Activated B cell treated with CpG ODN at 0.5 μM for 24 hours (primary cell): Measurements from ENCODE around the gene NPM1. TPM values are rescaled to one million over a fixed set of nuclear protein-coding genes. Genes with fewer than 3 reads are reported as not detected.
"Not testable (repeated sequence)": the region's sequence is repeated elsewhere in the genome, so short reads cannot be mapped to it uniquely, and the experiment has no call there.

Source experiments
- ATAC-seq: fragments of 200-7000 bp; cut with Tn5 transposase; one replicate; pipeline ENCODE4 v1.10.0; 2021; ENCODE audit warnings: low read depth, mild to moderate bottlenecking, moderate library complexity
- CTCF ChIA-PET: fragments of 350-600 bp; sonication (Branson Sonifier 250); formaldehyde crosslinking; loops from one replicate; lab custom pipeline; 2021; ENCODE audit warnings: antibody characterized with exemption; lab: Charles Lee
- POLR2A ChIA-PET: fragments of 350-600 bp; sonication (Branson Sonifier 250); formaldehyde crosslinking; loops from one replicate; lab custom pipeline; 2021; ENCODE audit warnings: antibody characterized with exemption; lab: Charles Lee
- DNase-seq: peaks from one replicate; pipeline ENCODE4 v3.0.0; 2022
- H3K27ac Mint-ChIP-seq: one replicate; pipeline ENCODE4 v1.8.0; 2020; ENCODE audit warnings: mixed read lengths
- H3K27me3 Mint-ChIP-seq: one replicate; pipeline ENCODE4 v1.8.0; 2021; ENCODE audit warnings: mixed read lengths
- H3K36me3 Mint-ChIP-seq: one replicate; pipeline ENCODE4 v1.8.0; 2021; ENCODE audit warnings: low read depth, mixed read lengths
- H3K4me1 Mint-ChIP-seq: one replicate; pipeline ENCODE4 v1.8.0; 2021; ENCODE audit warnings: mixed read lengths
- H3K4me3 Mint-ChIP-seq: one replicate; pipeline ENCODE4 v1.8.0; 2020; ENCODE audit warnings: mild to moderate bottlenecking, mixed read lengths
- H3K9me3 Mint-ChIP-seq: one replicate; pipeline ENCODE4 v1.8.0; 2020; ENCODE audit warnings: mixed read lengths
- intact Hi-C: fragments of 100-400 bp; cut with micrococcal nuclease; formaldehyde crosslinking; loops from one replicate; pipeline ENCODE4 v1.15.1; 2024
- total RNA-seq: library from RNA; stranded (reverse); gene quantifications from 2 replicates; pipeline ENCODE4 v1.2.3, GENCODE V29; 2022
- TF ChIP-seq, protein P1 (sequence below): fragments of 200-600 bp; IDR thresholded peaks from one replicate; pipeline ENCODE4 v1.8.0; 2022; ENCODE audit warnings: antibody characterized with exemption, mild to moderate bottlenecking

The NPM1 gene
- total RNA-seq, 1 donor from 2014 or later, result 1,505 TPM

DNA sequence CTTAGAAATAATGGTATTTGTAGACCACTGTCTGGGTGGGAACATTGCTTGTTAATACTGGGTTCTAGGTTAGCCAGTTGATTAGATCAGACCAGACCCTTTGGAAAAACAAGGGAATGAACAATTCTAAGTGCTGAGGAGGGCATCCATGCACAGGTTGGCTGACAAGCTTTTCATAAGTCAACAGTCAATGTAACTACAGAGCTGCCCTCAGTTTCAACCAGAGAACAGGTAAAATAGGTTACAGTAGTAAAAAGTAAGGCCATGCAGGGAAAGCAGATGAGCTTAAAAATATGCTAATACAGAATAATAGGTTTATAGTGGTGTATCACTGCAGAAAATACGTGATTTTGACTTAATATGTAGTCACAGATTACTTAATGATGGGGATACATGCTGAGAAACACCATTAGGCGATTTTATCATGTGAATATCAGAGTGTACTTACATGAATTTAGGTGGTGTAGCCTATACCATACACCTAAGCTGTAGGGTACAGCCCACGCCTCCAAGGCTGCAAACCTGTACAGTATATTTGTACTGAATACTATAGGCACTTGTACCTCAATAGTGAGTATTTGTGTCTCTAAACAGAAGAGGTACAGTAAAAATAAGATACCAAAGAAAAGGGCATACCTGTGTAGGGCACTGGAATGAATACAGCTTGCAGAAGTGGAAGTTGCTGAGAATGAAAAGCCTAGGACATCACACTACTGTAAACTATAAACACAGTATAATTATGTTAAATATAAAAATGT lies 25.7 kb downstream of the NPM1 start:
- ATAC-seq (no peak), DNase-seq (no peak)
- intact Hi-C loops, result no loop called here
- H3K9me3 Mint-ChIP-seq, result no peaks in the 10 kb centered on the region
- ChIA-PET POLR2A (interaction anchor here (0.6 to 1.0 kb wide), 2 partner anchors 10 to 25 kb away, joined by 3 to 6 read pairs; no protein-coding TSS in a partner anchor), CTCF (interaction anchor here (0.5 kb wide), 1 partner anchor 819 kb away, joined by 4 read pairs; no protein-coding TSS in a partner anchor)
- peaks cover 55% of the 10 kb centered on the region for H3K36me3 Mint-ChIP-seq
- no peak overlapping the region for H3K4me3 Mint-ChIP-seq
- H3K27ac Mint-ChIP-seq, result no peak overlapping the region
- H3K4me1 Mint-ChIP-seq, result peaks cover 3% of the 10 kb centered on the region
- TF ChIP-seq, protein P1, sequence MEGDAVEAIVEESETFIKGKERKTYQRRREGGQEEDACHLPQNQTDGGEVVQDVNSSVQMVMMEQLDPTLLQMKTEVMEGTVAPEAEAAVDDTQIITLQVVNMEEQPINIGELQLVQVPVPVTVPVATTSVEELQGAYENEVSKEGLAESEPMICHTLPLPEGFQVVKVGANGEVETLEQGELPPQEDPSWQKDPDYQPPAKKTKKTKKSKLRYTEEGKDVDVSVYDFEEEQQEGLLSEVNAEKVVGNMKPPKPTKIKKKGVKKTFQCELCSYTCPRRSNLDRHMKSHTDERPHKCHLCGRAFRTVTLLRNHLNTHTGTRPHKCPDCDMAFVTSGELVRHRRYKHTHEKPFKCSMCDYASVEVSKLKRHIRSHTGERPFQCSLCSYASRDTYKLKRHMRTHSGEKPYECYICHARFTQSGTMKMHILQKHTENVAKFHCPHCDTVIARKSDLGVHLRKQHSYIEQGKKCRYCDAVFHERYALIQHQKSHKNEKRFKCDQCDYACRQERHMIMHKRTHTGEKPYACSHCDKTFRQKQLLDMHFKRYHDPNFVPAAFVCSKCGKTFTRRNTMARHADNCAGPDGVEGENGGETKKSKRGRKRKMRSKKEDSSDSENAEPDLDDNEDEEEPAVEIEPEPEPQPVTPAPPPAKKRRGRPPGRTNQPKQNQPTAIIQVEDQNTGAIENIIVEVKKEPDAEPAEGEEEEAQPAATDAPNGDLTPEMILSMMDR, result no peak
- no peaks in the 10 kb centered on the region for H3K27me3 Mint-ChIP-seq

DNA sequence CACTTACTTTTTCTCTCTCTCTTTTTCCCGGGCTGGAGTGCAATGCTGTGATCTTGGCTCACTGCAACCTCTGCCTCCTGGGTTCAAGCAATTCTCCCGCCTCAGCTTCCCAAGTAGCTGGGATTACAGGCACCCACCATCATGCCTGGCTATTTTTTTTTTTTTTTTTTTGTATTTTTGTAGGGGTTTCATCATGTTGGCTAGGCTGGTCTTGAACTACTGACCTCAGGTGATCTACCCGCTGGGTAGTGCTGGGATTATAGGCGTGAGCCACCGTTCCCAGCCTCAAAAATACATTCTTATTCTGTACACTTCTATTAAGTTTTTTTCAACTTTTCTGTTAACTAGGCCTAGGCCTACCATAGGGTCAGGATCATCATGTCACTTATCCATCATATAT lies 26.3 kb downstream of the NPM1 start:
- H3K27me3 Mint-ChIP-seq, intact Hi-C loops, H3K4me3 Mint-ChIP-seq, ATAC-seq, H3K27ac Mint-ChIP-seq, POLR2A ChIA-PET, H3K9me3 Mint-ChIP-seq, DNase-seq: not testable (repeated sequence)
- Mint-ChIP-seq H3K4me1 (peaks cover 10% of the 10 kb centered on the region), H3K36me3 (peaks cover 48% of the 10 kb centered on the region)
- CTCF ChIA-PET, result interaction anchor here (0.5 kb wide), 1 partner anchor 818 kb away, joined by 4 read pairs; no protein-coding TSS in a partner anchor

DNA sequence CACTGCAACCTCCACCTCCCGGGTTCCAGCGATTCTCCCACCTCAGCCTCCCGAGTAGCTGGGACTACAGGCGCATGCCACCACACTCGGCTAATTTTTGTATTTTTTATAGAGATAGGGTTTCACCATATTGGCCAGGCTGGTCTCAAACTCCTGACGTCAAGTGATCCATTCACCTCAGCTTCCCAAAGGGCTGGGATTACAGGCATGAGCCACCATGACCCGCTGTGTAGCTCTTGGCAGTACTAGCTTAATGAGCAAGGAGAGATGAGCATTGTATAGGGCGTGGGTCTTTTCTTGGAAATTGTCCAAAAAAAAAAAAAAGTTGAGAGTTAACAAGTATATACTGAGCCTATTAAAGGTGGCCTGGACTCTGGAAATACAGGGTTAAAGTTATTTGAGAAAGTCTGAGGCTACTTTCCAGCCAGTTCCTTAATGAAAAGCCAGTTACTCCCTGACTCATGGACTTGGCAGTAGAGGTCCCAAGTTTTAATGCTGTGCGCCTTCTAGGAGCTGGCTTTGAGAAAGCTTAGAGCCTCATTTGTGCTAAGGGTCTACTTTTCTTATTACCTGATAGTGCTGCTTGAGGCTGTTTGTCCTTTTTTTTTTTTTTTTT lies 27.6 kb downstream of the NPM1 start:
- H3K4me1 Mint-ChIP-seq, result peaks cover 13% of the 10 kb centered on the region
- H3K36me3 Mint-ChIP-seq, result peaks cover 39% of the 10 kb centered on the region
- intact Hi-C loops, result no loop called here
- no peak for ATAC-seq
- TF ChIP-seq, protein P1, result no peak
- no peak overlapping the region for H3K27ac Mint-ChIP-seq
- peaks cover 2% of the 10 kb centered on the region for H3K27me3 Mint-ChIP-seq
- DNase-seq, result no peak
- no peaks in the 10 kb centered on the region for H3K9me3 Mint-ChIP-seq
- POLR2A ChIA-PET, result interaction anchor here (0.6 kb wide), 3 partner anchors 14 to 552 kb away, joined by 3 to 7 read pairs (median 4); no protein-coding TSS in a partner anchor
- H3K4me3 Mint-ChIP-seq, result no peak overlapping the region
- CTCF ChIA-PET, result no interaction called here

DNA sequence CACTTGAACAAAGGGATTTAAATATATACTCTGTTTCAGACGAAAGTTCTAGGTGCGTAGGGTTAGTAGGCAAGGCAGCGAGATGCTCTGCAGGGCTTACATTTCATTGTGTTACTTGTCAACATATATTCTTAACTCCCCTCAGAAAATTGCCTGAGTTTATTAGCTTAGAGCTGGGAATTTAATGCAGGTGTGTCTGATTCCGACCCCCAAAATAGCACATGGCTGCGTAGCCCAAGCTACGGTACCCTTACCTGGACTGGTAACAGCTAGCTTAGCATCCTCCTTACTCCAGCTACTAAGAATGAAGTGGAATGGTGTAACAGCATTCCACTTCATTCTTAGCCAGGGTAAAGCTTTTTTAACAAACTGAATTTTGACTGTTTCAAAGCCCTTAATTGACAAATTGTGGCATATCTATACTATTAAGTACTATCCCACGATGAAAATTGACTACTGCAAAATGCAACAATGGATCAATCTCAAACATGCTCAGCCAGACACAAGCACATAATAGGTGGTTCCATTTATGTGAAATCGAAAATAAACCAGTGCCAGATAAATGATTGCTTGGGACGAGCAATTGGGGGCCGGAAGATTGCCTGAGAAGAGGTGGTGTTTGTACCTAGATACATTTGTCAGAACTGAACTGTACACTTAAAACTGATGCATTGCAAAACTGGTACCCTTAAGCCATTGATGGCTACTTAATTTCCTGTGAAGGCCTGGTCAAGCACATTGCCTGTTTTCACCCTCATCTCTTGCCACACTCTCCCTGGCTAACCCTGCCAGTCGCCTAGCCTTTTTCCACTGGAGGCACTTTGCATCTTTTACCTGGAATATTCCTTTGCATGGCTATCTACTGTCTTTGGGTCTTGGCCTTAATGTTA lies 28.8 kb downstream of the NPM1 start:
- CTCF ChIA-PET, result no interaction called here
- intact Hi-C loops, result no loop called here
- Mint-ChIP-seq H3K27me3 (peaks cover 8% of the 10 kb centered on the region), H3K9me3 (no peaks in the 10 kb centered on the region), H3K36me3 (peaks cover 27% of the 10 kb centered on the region), H3K4me1 (peaks cover 20% of the 10 kb centered on the region), H3K4me3 (no peak overlapping the region), H3K27ac (no peak overlapping the region)
- POLR2A ChIA-PET, result no interaction called here
- ATAC-seq (no peak), DNase-seq (no peak)
- TF ChIP-seq, protein P1, result no peak

DNA sequence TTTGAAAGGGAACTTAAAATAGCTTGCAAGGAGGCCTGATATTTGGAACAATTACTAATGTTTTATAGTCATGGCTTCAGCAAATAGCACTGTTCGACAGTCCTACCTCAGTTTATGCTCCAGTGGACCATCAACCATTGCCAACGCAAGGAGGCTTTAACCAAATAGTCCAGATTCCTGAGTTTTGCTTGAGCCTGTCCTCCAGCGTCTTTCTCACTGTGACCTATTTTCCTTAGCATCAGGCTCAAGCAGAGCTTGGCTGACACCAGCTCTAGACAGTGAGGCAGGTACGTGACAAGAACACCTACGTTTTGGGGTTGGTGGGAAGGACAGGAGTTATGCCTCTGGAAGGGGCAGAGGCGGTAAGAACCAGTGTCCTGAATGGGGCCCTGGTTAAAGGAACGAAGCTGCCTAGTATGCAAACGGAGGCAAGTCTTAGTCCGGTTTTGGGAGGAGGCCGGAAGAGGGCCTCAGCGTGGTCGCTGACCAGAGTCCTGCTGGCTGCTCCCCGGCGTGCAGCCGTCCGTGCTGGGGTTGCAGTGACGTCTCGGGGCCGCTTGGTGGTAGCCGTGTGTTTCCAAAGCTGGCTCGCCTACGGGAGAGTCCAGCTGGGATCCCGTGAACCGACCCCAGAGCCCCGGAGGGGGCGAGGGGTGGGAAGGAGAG lies 30.8 kb downstream of the NPM1 start:
- Mint-ChIP-seq H3K27ac (no peak overlapping the region), H3K36me3 (peaks cover 8% of the 10 kb centered on the region), H3K4me3 (peak overlapping the region; percentile 71), H3K4me1 (peaks cover 20% of the 10 kb centered on the region), H3K27me3 (peaks cover 20% of the 10 kb centered on the region), H3K9me3 (no peaks in the 10 kb centered on the region)
- intact Hi-C loops, result loop anchor here (1.0 to 2.0 kb wide), 3 partner anchors 622 to 1278 kb away; no protein-coding TSS in a partner anchor
- TF ChIP-seq, protein P1, result peak; percentile 49
- POLR2A ChIA-PET, result interaction anchor here (1.0 to 1.3 kb wide), 2 partner anchors 29 to 31 kb away, joined by 3 to 6 read pairs; partner anchors contain the start of gene NPM1
- ATAC-seq (peak; percentile 67), DNase-seq (peak; percentile 42)
- CTCF ChIA-PET, result interaction anchor here (1.0 to 1.8 kb wide), 6 partner anchors 10 to 641 kb away, joined by 3 to 9 read pairs (median 4); no protein-coding TSS in a partner anchor
